Activated CD4-positive, alpha-beta T cell treated with anti-CD3 and anti-CD28 coated beads, Interleukin-2, amount 50 U/mL, for 16 hours (primary cell): Measurements from ENCODE around the gene RHBG.
"Not testable (repeated sequence)": the region's sequence is repeated elsewhere in the genome, so short reads cannot be mapped to it uniquely, and the experiment has no call there.

Experiments
- DNase-seq: peaks from one replicate; pipeline ENCODE4 v3.0.0-alpha.2; 2020

The RHBG gene, protein sequence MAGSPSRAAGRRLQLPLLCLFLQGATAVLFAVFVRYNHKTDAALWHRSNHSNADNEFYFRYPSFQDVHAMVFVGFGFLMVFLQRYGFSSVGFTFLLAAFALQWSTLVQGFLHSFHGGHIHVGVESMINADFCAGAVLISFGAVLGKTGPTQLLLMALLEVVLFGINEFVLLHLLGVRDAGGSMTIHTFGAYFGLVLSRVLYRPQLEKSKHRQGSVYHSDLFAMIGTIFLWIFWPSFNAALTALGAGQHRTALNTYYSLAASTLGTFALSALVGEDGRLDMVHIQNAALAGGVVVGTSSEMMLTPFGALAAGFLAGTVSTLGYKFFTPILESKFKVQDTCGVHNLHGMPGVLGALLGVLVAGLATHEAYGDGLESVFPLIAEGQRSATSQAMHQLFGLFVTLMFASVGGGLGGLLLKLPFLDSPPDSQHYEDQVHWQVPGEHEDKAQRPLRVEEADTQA

DNA sequence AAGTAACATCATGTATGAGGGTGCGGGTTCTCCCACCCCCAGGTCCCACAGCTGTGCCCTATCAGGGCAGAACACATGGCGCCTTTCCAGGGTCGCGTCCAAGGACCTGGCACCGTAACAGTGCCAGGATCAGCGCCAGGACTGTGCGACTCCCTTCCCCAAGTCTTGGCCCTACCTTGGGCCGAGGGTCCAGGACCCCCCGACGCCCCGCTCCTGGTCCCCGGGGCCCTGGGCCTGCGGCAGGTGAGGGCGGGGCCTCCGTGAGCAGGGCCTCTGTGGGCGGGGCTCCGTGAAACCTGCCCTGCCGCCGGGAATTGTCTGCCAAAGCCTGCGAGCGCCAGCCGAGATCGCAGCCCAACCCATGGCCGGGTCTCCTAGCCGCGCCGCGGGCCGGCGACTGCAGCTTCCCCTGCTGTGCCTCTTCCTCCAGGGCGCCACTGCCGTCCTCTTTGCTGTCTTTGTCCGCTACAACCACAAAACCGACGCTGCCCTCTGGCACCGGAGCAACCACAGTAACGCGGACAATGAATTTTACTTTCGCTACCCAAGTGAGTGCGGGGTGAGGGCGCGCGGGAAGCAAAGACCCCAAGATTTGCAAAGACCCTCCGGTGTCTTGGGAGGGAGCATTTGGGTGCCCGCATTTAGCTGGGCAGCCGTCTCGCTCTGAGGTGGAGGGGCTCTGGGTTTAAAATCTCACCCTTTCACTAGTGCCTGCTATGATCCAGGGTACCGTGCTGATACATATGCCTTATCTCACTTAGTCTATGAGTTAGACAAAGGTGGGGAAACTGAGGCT is at the start of gene RHBG:
Gene RHBG, plus strand, starts transcription at position 323 of the 796 bp plus-strand sequence. Its CDS starts 39 bp downstream, at position 362.
- DNase-seq: no peak

DNA sequence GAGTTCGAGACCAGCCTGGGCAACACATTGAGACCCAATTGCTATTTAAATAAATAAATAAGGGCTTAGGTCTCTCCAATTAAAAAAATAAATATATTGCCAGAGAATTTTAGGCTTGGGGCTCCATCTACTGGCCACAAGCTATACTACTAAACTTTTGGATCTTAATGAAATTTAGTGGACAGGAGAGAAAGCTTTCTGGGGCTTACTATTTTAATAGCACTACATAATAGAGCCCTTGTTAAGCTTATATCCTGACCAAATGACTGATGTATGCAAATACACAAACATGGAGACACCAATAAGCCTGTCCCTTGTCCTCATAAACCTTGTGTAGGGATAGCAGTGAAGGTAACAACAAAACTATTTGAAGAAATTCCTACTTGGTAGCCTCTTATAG is 49.3 kb upstream of the RHBG start:
- DNase-seq: no peak

DNA sequence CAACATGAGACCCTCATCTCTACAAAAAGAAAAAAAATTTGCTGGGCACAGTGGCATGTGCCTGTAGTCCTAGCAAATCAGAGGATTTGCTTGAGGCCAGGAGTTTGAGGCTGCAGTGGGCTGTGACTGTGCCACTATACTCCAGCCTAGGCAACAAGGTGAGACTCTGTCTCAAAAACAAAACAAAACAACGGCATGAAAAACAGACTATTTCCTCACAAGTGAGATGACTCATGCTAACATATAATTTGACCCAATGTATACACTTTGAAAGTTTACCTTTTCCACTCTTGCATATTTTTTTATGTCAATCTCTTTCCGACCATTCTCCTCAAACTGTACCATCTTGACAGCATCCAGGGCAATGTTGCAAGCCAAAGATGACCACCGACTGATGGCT is 48.5 kb upstream of the RHBG start:
- no peak for DNase-seq

DNA sequence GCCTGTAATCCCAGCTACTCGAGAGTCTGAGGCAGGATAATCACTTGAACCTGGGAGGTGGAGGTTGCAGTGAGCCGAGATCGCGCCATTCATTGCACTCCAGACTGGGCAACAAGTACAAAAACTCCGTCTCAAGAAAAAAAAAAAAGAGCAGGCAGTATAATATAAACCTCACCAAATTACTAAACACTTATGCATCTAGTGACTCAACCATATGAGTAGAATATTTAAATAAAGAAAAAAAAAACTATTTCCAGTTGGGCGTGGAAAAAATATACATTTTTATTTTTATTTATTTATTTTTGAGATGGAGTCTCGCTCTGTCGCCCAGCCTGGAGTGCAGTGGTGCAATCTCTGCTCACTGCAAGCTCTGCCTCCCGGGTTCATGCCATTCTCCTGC is 45.8 kb upstream of the RHBG start:
- not testable (repeated sequence) for DNase-seq

DNA sequence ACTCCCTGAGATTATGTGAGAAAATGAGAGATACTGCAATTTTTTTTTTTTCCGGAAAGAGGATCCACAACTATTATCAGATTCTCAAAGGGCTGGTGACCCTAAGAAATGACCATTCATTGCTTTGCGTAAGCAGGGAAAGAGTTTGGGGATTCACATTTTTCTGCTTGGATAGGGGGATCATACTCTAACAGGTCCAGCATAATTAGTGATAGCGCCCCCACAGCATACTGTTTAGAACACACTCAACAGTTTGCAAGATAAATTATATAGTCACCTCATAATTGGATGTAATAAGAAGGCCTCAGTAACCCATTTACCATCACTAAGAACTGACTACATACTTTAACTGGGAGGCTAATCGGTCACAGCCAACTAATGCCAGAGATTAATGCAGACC is 32.8 kb upstream of the RHBG start:
- DNase-seq: peak; percentile 23

DNA sequence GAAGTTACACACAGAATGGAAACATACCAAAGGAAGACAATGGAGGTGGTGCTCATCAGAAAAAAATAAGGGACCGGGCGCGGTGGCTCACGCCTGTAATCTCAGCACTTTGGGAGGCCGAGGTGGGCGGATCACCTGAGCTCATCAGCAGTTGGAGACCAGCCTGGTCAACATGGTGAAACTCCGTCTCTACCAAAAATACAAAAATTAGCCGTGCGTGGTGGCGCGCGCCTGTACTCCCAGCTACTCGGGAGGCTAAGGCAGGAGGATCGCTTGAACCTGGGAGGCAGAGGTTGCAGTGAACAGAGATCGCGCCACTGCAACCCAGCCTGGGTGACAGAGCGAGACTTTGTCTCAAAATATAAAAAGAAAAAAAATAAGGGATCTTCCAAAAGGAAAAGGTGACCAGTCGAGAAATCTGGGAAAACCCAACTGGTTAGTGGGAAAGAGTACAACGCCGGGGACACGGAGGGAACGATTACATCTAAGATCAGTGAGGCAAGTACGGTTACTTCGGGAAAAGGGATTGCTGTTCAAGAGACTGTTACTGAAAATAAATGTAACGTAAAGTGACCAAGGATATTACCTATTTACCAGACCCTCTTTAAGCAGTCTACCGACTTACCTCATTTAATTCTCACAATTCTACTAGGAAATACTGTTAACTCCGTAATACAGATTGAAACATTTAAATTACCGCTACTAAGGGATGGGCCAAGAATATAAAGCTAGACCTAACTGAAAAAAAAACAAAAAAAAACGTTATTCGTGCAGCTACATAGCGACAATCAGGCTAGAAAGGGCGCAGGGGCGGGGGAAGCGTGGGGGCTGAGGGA is 31.7 kb upstream of the RHBG start:
- DNase-seq: no peak

DNA sequence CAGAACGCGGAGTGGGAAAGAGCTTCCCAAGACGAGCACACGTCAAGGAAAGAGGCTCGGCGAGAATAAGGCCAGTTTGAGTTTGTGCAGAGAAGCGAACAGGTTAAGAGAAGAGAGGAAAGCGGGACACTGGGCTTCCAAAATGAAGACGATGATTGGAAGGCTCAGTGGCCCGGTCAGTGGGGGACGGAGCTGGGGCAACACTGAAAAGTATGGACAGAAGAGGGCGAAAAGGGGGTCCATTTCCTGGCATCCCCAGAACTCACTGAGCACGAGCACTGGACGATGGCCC is 31.2 kb upstream of the RHBG start:
- DNase-seq: no peak

DNA sequence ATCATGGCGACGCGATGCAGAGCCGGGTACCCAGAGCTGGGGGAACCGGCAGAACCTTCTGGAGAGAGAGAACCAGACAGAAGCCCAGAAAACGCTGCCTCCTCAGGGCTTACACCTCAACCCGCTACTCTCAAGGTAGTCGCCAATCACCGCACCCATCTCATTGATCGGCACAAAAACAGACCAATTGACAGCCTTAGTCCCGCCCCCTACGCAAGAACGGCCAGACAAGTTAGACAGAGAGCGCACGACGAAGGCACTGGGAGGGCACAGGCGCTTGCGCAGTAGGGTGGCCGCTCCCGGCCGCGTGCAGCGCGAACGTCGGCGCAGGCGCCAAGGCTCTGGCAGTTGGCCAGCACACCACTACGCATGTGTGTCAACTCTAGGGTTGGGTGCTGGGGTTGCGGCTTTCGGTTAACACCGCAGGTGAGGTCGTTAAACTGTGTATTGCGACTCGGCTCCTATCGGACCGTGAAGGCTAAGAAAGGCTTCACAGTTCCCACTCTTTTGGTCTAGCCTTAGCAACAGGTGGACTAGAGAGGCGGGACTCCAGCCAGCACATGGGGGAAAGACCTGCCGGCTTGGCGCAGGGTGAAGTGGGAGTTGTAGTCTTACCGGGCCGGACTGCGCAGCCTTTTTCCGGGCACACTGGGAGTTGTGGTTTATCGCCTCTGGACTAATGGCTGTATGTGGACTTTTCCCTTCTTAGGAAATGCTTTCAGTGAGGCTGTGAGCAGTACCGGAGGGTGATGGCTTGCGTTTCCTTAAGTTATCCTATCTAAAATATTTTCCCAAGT is 30.6 kb upstream of the RHBG start, which contains the start of the genes CCT3 and TSACC:
Gene CCT3, minus strand, starts transcription at position 113 of the 797 bp plus-strand sequence. Its CDS starts 108 bp downstream, at position 5.
Gene TSACC, plus strand, starts transcription at position 347 of the 797 bp plus-strand sequence. CDS start 1,232 bp downstream, outside the sequence.
- peak; percentile 100 for DNase-seq

DNA sequence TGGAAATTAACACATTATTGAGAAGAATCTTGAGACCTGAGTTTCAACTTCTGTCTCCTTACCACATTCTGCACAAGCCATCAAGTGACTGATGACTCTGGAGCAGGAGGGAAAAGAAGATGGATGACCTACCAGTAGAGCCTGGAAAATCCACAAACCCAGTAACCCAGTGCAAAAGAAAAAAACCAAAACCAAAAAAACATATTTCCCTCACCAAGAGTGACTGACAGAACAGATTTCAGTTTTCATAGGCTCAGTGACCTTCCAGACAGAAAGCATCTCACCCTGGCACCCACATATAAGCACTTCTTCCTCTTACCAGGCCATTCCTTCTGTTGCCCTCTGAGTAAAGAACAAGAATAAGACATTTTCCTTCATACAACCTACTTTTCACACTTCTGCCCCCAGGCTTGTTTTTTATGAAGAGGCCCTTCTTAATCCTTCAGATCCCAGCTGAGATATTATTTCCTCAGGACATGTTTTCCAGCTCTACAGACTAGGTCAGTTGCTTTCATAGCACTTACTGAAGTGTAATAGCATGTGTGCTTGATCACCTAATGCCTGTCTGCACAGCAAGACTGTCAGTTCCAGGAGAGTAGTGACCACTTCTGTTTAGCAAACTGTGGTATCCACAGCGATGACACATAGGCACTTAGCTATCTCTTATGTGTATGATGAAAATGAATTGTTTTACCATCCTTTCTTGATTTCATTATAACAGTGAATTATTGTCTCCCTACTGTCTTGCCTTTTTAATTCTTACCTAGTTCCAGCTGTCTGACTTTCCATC is 26.6 kb upstream of the RHBG start:
- no peak for DNase-seq

DNA sequence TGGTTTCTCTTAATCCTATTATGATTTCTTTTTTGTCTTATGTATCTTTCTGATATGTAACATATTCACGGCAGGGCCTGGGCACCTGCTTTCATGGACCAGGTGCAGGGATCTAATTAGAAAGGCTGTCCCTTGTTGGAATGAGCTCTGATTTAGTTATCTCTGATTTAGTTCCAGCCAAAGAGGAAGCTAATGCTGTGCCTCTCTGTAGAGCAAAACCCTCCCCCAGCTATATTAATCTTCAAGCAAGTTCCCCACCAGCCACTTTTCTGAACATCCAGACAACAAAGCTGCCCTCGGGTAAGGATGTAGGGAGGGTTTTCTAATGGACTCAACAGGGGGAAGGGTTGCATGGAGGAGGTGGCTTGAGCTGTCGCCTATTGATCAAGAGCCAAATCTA is 24.6 kb upstream of the RHBG start:
- no peak for DNase-seq

DNA sequence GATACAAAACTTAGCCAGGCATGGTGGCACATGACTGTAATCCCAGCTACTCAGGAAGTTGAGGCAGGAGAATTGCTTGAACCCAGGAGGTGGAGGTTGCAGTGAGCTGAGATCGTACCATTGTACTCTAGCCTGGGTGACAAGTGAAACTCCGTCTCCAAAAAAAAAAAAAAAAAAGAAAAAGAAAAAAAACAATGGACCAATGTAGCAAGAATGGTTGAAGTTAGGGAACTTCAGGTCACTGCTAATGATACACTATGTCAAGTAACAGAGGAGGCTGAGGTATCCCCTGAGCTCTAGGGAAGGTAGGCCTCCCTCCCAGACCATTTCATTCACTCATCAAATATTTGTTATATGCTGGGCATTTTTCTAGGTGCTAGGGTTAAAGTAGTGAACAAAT is 23.0 kb upstream of the RHBG start:
- DNase-seq: not testable (repeated sequence)

DNA sequence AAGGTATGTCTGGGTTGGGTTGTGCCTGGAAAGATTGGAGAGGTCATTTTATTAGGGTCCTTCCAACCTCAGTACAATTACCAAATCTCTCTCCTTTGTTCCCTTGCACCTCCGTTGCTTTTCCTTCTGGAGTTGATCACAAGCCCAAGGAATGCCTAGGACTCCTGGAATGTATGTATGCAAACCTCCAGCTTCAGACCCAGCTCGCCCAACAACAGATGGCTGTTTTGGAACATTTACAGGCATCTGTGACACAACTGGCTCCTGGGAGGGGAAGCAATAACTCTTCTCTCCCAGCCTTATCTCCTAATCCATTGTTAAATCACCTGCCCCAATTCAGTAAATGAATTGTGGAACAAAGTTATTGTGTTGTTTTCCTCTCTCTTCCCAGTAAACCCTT is 22.4 kb upstream of the RHBG start:
- DNase-seq: no peak

DNA sequence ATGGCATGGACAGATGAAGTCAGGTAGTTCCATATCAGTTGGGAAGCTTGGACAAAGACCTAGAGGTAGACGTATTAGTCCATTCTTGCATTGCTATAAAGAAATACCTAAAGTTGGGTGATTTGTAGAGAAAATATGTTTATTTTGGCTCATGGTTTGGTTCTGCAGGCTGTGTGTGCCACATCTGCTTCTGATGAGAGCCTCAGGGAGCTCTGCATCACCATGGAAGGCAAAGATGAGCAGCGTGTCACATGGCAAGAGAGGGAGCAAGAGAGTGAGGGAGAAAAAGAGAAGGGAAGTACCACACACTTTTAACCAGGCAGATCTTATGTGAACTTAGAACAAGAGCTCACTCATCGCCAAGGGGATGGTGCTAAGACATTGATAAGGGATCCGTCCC is 21.7 kb upstream of the RHBG start:
- no peak for DNase-seq

DNA sequence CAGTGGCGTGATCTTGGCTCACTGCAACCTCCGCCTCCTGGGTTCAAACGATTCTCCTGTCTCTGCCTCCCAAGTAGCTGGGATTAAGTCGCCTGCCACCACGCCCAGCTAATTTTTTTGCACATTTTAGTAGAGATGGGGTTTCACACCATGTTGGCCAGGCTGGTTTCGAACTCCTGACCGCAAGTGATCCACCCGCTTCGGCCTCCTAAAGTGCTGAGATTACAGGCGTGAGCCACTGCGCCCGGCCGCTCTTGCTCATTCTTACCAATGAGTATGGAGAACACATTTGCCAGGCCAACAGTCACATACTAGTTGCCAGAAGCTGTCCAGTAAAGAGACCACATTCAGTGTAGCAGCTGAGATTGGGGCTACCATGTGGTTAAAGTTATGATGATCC is 16.5 kb upstream of the RHBG start:
- DNase-seq: not testable (repeated sequence)

DNA sequence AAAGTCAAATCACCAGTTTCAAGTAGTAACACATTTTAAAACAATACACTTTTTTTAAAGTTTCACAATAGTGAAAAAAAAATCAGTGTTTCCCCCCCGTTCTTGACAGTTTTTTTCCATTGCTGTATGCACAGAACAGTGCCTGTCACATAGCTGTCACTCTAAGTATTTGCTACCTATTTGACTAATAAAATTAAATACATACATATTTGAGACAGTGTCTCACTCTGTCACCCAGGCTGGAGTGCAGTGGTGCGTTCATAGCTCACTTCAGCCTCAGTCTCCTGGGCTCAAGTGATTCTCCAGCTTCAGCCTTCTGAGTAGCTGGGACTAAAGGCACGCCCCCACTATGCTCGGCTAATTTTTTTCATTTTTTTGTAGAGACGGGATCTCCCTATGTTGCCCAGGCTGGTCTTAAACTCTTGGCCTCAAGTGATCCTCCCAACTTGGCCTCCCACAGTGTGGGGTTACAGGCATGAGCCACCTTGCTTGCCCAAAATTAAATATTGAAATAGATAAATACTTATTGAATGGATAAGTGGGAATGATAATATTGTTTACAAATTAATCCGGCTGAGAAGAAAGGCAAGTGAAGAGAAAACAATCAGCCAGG is 12.6 kb upstream of the RHBG start:
- no peak for DNase-seq

DNA sequence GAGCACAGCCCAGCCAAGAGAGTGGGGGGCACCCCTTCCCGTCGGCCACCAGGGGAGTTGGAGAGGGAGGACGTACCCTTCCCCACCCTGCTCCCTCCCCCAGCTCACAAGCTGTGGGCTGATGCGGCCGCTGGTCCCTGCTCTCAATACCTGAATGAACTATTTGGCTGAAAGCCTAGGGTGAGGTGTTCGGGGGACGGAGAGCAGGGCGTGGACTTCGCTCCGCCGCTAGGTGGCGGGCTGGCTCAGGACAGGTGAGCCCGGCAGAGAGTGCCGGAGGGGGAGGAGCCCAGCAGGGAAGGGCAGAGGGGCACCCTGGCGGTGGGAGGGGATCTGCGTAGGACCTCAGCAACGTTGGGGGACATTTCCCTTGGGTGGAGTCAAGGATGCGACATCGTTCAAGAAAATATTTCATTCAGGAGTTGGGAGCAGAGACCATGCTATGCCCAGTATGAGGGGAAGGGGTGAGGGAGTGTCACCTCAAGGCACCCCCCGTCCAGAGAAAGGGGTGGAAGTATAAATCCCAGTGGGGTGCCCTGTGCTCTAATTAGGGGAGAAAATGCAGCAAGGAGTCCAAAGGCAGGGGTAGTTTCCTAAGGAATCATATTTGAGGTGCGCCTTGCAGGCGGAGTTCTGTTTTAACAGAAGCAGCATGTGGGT is 12.0 kb upstream of the RHBG start:
- DNase-seq: peak; percentile 74

DNA sequence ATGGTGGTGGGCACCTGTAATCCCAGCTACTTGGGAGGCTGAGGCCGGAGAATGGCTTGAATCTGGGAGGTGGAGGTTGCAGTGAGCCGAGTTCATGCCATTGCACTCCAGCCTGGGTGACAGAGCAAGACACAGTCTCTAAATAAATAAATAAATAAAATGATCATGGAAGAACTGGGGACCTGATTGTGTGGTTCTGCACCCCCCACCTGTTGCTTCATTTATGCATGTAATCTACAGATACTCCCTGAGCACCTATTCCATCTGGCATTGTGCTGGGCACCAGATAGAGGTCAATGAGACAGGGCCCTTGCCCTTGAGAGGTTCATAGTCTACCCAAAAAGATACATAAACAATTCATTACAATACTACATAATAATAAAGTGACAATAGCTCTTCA is 11.0 kb upstream of the RHBG start:
- no peak for DNase-seq

DNA sequence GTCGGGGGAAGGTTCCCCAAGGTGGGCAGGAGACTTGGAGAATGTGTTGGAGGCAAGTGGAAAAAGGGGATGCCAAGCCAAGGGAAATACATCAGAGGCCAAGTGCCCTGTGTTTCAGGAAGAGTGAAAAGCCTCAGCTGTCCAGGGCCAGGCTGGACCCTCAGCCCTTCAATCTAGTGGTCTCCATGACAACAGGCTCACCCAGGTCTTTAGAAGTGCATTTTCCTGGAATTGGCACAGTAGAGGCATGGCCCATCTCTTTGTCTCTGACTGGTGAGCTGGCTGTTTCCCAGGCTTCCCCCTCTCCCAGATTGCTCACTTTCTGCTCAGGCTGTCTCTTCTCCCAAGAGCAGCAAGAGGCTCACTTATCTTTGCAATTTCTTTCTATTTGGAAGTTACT is 10.4 kb upstream of the RHBG start:
- DNase-seq: no peak

DNA sequence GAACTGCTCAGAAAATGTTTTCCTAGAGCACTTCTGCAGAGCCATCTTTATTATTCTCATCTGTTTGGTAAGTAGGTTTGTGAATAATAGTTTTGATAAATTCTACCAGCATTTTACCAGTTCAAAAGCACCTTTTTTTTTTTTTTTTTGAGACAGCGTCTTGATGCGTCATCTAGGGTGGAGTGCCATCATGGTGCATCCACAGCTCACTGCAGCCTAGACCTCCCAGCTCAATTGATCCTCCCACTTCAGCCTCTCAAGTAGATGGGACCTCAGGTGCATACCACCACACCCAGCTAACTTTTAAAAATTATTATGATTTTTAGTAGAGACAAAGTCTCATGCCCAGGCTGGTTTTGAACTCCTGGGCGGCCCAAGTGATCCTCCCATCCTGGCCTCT is 9.8 kb upstream of the RHBG start:
- DNase-seq: no peak

DNA sequence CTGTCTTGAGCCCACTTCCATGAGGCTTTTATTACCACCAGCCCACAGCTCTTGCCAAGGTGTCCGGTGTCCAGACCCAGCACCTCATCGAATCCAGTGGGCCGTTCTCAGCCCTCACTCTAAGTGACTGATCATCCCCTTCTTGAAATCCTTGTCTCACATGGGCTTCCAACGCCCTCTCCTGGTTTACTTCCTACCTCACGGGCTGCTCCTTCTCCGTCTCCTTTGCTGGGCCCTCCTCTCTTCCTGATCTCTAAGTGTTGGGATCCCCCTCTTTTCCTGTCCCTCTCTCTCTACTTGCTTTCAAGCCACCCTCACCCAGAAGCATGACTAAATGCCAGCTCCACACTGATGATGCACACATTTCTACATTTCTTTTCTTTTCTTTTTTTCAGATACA is 9.0 kb upstream of the RHBG start:
- DNase-seq: no peak
